Large intestine (tissue), 3 donors: ENCODE measurements around the gene DENR. TPM values are rescaled to one million over a fixed set of nuclear protein-coding genes. Genes with fewer than 3 reads are reported as not detected.

Experiments used
- DNase-seq, 2 donors: peaks; one replicate each; pipeline versions ENCODE4 v3.0.0 to v3.0.0-alpha.2; 2013
- H3K27ac ChIP-seq: one replicate; pipeline ENCODE4 v1.5.1; 2013; ENCODE audit warnings: low read length
- H3K27me3 ChIP-seq: 2 replicates; pipeline ENCODE4 v1.6.1; 2013; ENCODE audit warnings: low read length; ENCODE audit not compliant: control insufficient read depth, insufficient read depth
- H3K36me3 ChIP-seq: 2 replicates; pipeline ENCODE4 v1.6.1; 2013; ENCODE audit warnings: low read length; ENCODE audit not compliant: control insufficient read depth, insufficient read depth
- H3K4me1 ChIP-seq: one replicate; pipeline ENCODE4 v1.6.1; 2013; ENCODE audit warnings: low read length; ENCODE audit not compliant: control insufficient read depth, insufficient read depth
- H3K4me3 ChIP-seq: one replicate; pipeline ENCODE4 v1.5.1; 2013; ENCODE audit warnings: low read length
- H3K9me3 ChIP-seq: one replicate; pipeline ENCODE4 v1.6.1; 2013; ENCODE audit warnings: mild to moderate bottlenecking, low read depth, low read length, moderate library complexity; ENCODE audit not compliant: control insufficient read depth
- WGBS: methylation state at CpG from one replicate; pipeline ENCODE4 v1.1.5; 2013; ENCODE audit warnings: low lambda C conversion rate; ENCODE audit not compliant: insufficient coverage; 5-methylcytosine and 5-hydroxymethylcytosine counted together
- polyA plus RNA-seq: library from polyadenylated mRNA; unstranded; fragments of 120-200 nt; gene quantifications from one replicate; pipeline ENCODE4 v1.2.1, GENCODE V29; 2013

DENR gene
- polyA plus RNA-seq, 1 donor: 59.1 TPM

DNA sequence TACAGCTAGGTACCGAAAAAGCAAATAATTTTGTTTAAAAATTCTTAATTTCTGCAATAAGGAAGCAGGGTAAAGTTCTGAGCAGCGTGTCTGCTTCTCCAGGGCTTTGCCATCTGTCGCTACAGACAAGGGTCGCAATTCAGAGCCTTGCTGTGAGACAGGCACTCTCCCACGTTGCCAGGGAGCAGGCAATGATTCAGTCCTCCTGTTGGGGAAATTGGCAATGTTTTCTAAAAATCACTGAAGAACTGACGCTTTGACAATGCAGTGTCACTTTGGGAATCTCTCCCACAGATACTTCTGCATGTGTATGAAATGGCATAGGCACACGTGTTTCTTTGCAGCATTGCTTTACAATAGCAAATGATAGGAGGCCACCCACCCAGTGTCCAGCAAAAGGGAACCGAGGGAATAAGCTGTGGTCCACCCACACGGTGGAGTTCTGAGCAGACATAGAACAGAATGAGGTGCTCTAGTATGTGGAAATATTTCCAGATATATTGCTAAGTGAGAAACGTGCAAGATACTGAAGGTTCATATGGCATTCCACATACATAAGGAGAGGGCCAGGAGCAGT lies 66.7 kb downstream of the DENR start:
- no CpG with 5 or more reads among the region's 10 CpGs for WGBS
- no peak overlapping the region for H3K4me3 ChIP-seq

DNA sequence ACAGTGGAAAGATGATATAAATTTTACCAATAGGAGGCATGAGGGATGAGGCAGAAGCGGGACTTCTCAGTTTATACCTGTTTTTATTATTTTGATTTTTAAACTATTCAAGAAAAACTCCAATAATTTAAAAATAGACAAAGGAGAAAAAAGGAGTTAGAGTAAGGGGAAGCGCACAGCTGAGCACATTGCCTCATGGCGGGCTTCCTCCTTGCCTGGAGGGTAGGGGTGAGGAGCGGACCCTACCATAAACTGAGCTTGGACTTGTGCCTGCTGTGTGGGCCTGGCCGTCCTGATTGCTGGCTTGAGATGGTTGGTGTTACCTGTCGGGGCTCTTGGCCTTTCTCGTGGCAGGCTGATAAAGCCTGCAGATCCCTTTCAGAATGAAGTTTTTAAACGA lies 67.5 kb downstream of the DENR start:
- H3K4me1 ChIP-seq: no peaks in the 10 kb centered on the region
- no peaks in the 10 kb centered on the region for H3K27me3 ChIP-seq
- no peaks in the 10 kb centered on the region for H3K36me3 ChIP-seq
- DNase-seq: no peak
- no peak overlapping the region for H3K27ac ChIP-seq
- no peaks in the 10 kb centered on the region for H3K9me3 ChIP-seq
- no peak overlapping the region for H3K4me3 ChIP-seq
- WGBS: no CpG with 5 or more reads among the region's 8 CpGs

More for the DNA sequence above, 66.7 kb downstream of the DENR start:
- no peaks in the 10 kb centered on the region for H3K36me3 ChIP-seq
- DNase-seq: no peak
- no peaks in the 10 kb centered on the region for H3K9me3 ChIP-seq
- no peaks in the 10 kb centered on the region for H3K4me1 ChIP-seq
- H3K27ac ChIP-seq: no peak overlapping the region
- H3K27me3 ChIP-seq: no peaks in the 10 kb centered on the region

Other genes with a start within 250 kb of the DENR start
- 120 TPM for gene RSRC2, start 225.9 kb upstream of the DENR start, polyA plus RNA-seq
- gene KNTC1, start 225.6 kb upstream of the DENR start, polyA plus RNA-seq: 37.1 TPM
- 2.6 TPM for gene HCAR2, start 49.5 kb upstream of the DENR start, polyA plus RNA-seq
- gene HCAR3, start 36.0 kb upstream of the DENR start, polyA plus RNA-seq: 0.82 TPM
- 0.46 TPM for gene HCAR1, start 22.0 kb upstream of the DENR start, polyA plus RNA-seq
- 0.36 TPM for gene CCDC62, start 21.7 kb downstream of the DENR start, polyA plus RNA-seq
- 41.8 TPM for gene HIP1R, start 82.6 kb downstream of the DENR start, polyA plus RNA-seq
- gene VPS37B, start 143.3 kb downstream of the DENR start, polyA plus RNA-seq: 26.5 TPM
- 5.2 TPM for gene ABCB9, start 213.6 kb downstream of the DENR start, polyA plus RNA-seq
- 22.2 TPM for gene OGFOD2, start 222.4 kb downstream of the DENR start, polyA plus RNA-seq
- gene ARL6IP4, start 227.9 kb downstream of the DENR start, polyA plus RNA-seq: 208 TPM